Colonic mucosa (tissue), 4 donors: Measurements from ENCODE around the gene ADAM22. TPM values are rescaled to one million over a fixed set of nuclear protein-coding genes. Genes with fewer than 3 reads are reported as not detected.

ENCODE experiments used
- DNase-seq: peaks from one replicate; pipeline ENCODE4 v3.0.0-alpha.2; 2020
- H3K27ac ChIP-seq: fragments of 200-600 bp; one replicate; pipeline ENCODE4 v1.8.0; 2021
- H3K27me3 ChIP-seq: fragments of 200-600 bp; one replicate; pipeline ENCODE4 v1.8.0; 2021
- H3K36me3 ChIP-seq: fragments of 200-600 bp; one replicate; pipeline ENCODE4 v1.8.0; 2021
- H3K4me1 ChIP-seq: fragments of 200-600 bp; one replicate; pipeline ENCODE4 v1.8.0; 2021; ENCODE audit warnings: mild to moderate bottlenecking
- H3K4me3 ChIP-seq: fragments of 200-600 bp; one replicate; pipeline ENCODE4 v1.8.0; 2021
- H3K9ac ChIP-seq, 2 donors: one replicate each; pipeline ENCODE4 v1.7.0; 2013; ENCODE audit warnings: control low read depth in 2 of 2, low read depth in 2 of 2, low read length in 2 of 2
- H3K9me3 ChIP-seq: fragments of 200-600 bp; one replicate; pipeline ENCODE4 v1.8.0; 2021
- intact Hi-C: fragments of 100-400 bp; cut with DNase I; formaldehyde crosslinking; loops from one replicate; pipeline ENCODE4 v1.14.1; 2022
- total RNA-seq, 2 donors: library from RNA; stranded (reverse); fragmentation: NEBNext Ultra II Directional in 1 of 2; extraction: Animal tissue kit (Norgen Biotek cat#: 25700) in 1 of 2; gene quantifications; one replicate each; pipeline ENCODE4 v1.2.1, GENCODE V29; 2021
- TF ChIP-seq, protein P1 (sequence below): fragments of 200-600 bp; IDR thresholded peaks from one replicate; pipeline ENCODE4 v1.8.0; 2022; ENCODE audit warnings: antibody characterized with exemption, mild to moderate bottlenecking
- donor health status: healthy.
- donor health status: DM: no; HTN: no; CAD: no.
- donor health status: DM: no; HTN: no; CAD: no.

ADAM22 gene
- total RNA-seq, 2 donors from 2014 or later = 2.6 to 2.8 TPM

DNA sequence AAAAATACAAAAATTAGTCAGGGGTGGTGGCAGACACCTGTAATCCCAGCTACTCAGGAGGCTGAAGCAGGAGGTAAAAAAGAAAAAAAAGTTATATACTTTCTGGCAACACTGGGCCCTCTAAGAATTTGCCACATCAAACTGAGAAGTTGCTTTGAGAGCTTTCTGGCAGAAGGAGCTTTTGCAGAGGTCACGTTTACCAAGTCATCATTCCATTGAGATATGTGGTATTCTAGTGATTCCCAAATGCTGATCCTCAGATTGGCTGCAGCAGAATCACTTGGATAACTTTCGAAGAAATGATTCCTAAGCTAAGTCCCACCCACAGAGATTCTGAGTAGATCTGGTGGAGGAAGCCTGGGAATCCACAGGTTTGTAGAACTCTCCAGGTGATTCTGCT is 80.5 kb downstream of the ADAM22 start:
- H3K4me1 ChIP-seq = no peaks in the 10 kb centered on the region
- no peak for DNase-seq
- H3K27me3 ChIP-seq = no peaks in the 10 kb centered on the region
- no peak overlapping the region for H3K27ac ChIP-seq
- TF ChIP-seq, protein P1, sequence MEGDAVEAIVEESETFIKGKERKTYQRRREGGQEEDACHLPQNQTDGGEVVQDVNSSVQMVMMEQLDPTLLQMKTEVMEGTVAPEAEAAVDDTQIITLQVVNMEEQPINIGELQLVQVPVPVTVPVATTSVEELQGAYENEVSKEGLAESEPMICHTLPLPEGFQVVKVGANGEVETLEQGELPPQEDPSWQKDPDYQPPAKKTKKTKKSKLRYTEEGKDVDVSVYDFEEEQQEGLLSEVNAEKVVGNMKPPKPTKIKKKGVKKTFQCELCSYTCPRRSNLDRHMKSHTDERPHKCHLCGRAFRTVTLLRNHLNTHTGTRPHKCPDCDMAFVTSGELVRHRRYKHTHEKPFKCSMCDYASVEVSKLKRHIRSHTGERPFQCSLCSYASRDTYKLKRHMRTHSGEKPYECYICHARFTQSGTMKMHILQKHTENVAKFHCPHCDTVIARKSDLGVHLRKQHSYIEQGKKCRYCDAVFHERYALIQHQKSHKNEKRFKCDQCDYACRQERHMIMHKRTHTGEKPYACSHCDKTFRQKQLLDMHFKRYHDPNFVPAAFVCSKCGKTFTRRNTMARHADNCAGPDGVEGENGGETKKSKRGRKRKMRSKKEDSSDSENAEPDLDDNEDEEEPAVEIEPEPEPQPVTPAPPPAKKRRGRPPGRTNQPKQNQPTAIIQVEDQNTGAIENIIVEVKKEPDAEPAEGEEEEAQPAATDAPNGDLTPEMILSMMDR = no peak
- H3K36me3 ChIP-seq = no peaks in the 10 kb centered on the region
- intact Hi-C loops = no loop called here
- no peaks in the 10 kb centered on the region for H3K9me3 ChIP-seq
- H3K9ac ChIP-seq = no peak overlapping the region
- no peak overlapping the region for H3K4me3 ChIP-seq

DNA sequence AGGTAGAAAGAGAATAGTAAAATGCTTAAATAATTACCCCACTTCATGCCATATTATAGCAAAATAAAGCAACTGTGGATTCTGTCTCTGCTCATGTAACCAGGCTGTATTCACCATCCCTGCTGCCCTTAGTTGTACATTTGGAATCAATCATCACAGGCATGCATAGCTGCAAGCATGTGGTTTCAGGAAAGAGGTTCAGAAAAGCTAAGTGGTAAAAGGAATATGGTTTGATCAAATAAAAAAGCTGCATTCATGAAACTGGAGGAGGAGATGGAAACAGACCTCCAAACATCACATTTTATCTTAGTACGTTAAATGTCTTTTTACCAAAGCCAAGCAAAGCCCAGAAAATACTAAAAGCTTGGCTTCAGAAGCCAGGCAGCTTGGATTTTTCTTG is 81.3 kb downstream of the ADAM22 start:
- H3K9ac ChIP-seq = no peak overlapping the region
- H3K27ac ChIP-seq = no peak overlapping the region
- no peak overlapping the region for H3K4me3 ChIP-seq
- H3K9me3 ChIP-seq = no peaks in the 10 kb centered on the region
- DNase-seq = no peak
- TF ChIP-seq, protein P1 = no peak
- no peaks in the 10 kb centered on the region for H3K36me3 ChIP-seq
- no peaks in the 10 kb centered on the region for H3K4me1 ChIP-seq
- intact Hi-C loops = no loop called here
- no peaks in the 10 kb centered on the region for H3K27me3 ChIP-seq

DNA sequence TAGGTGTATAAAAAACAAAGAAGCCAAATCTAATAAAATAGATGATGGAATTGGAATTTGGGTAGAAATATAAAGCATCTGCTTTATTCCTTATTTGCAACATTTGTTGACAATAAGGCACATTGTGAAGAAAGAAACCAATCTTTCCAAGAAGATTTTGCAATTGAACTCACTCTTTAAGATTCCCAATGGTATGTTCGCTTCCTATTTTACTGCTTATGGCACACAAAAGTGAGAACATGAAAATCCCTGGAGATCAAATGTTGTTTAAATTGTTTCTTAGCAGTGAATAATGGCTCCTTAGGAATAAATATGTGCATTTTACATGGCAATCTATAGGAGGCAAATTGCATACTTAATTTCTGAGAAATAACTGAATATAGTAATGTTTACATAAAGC is 84.5 kb downstream of the ADAM22 start:
- Histone ChIP-seq H3K9ac (no peak overlapping the region), H3K9me3 (no peaks in the 10 kb centered on the region), H3K27me3 (no peaks in the 10 kb centered on the region), H3K4me1 (no peaks in the 10 kb centered on the region), H3K27ac (no peak overlapping the region), H3K36me3 (no peaks in the 10 kb centered on the region), H3K4me3 (no peak overlapping the region)
- TF ChIP-seq, protein P1 = no peak
- intact Hi-C loops = no loop called here
- DNase-seq = no peak

DNA sequence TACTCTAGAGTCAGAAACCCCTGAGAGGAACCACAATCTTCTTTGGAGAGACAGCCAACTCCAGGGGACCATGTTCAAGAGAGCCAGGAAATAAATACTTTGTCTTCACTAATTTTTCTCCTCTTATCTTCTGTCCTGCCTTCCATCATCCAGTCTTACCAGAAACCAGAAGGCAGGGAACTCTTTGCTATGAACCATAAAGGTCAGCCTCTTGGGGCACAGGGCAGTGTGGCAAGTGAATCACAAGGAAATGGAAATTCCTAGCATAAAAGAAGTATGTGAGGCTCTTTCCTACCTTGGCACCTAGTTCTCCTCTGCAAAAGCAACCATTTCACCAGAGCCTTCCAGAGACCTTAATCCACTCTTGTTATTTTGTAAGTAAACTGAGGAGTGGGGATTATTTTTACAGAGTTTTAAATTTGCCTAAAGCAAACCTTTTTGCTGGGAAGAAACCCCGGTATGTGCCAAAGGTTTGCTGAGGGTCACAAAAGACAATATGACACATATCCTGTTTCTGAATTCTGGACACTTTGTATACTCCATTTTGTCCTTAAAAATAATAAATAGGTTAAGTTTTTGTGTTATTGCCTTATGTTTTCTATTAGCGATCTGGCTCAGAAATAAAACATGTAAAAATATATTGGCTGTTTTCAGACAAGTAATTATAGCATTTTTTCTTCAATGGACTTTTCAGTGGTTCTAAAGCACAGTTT is 87.1 kb downstream of the ADAM22 start:
- TF ChIP-seq, protein P1 = no peak
- no peaks in the 10 kb centered on the region for H3K4me1 ChIP-seq
- H3K27ac ChIP-seq = no peak overlapping the region
- no peaks in the 10 kb centered on the region for H3K27me3 ChIP-seq
- no peaks in the 10 kb centered on the region for H3K36me3 ChIP-seq
- H3K9me3 ChIP-seq = no peaks in the 10 kb centered on the region
- intact Hi-C loops = no loop called here
- H3K9ac ChIP-seq = no peak overlapping the region
- H3K4me3 ChIP-seq = no peak overlapping the region
- no peak for DNase-seq

DNA sequence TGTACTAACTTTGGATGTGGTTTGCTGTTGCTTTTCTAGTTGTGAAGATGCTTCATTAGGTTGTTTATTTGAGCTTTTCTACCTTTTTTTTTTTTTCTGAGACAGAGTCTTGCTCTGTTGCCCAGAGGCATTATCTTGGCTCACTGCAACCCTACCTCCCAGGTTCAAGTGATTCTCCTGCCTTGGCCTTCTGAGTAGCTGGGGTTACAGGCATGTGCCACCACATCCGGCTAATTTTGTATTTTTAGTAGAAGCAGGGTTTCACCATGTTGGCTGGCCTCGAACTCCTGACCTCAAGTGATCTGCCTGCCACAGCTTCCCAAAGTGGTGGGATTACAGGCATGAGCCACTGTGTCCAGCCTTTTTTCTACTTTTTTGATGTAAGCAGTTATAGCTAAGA is 93.7 kb downstream of the ADAM22 start:
- H3K9ac ChIP-seq = no peak overlapping the region
- no peaks in the 10 kb centered on the region for H3K4me1 ChIP-seq
- no peaks in the 10 kb centered on the region for H3K9me3 ChIP-seq
- H3K27ac ChIP-seq = no peak overlapping the region
- no peak for DNase-seq
- H3K36me3 ChIP-seq = no peaks in the 10 kb centered on the region
- TF ChIP-seq, protein P1 = no peak
- intact Hi-C loops = no loop called here
- H3K27me3 ChIP-seq = no peaks in the 10 kb centered on the region
- H3K4me3 ChIP-seq = no peak overlapping the region
